ENCODE measurements around the gene ZNF384.
A peak's percentile ranks its signal among the peaks of the same experiment; 100 is the strongest.

The ZNF384 gene

DNA sequence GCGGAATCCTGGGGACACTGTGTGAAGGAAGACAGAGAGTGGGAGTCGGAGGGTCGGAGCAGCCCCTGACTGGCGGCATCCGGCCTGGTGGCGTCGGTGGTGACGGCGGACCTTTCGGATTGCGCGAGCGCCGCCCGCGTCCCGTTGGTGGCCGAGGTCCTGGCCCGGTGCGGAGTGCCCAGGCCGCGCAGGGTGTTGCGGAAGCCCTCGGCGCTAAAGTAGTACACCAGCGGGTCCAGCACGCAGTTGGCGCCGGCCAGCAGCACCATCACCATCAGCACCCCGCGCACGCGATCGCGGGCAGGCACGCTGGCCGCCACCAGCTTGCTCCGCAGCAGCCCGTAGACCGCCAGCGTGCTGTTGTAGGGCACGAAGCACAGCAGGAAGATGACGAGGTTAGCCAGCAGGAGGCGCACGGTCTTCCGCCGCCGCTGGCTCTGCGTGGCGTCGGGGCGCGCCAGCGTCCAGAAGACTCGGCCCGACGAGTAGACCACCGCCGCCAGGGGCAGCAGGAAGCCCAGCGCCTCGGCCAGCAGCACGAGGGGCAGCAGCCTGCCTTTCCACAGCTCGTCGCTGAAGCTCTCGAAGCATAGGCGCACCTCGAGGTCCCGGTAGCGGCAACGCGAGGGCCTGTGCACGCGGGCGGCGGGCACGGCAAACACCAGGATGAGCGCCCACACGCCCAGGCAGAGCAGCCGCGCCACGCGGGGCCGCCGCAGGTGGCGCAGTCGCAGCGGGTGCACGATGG is 68.9 kb downstream of the ZNF384 start:
- peak; percentile 18 for DNase-seq (ENCODE audit: low read depth)

DNA sequence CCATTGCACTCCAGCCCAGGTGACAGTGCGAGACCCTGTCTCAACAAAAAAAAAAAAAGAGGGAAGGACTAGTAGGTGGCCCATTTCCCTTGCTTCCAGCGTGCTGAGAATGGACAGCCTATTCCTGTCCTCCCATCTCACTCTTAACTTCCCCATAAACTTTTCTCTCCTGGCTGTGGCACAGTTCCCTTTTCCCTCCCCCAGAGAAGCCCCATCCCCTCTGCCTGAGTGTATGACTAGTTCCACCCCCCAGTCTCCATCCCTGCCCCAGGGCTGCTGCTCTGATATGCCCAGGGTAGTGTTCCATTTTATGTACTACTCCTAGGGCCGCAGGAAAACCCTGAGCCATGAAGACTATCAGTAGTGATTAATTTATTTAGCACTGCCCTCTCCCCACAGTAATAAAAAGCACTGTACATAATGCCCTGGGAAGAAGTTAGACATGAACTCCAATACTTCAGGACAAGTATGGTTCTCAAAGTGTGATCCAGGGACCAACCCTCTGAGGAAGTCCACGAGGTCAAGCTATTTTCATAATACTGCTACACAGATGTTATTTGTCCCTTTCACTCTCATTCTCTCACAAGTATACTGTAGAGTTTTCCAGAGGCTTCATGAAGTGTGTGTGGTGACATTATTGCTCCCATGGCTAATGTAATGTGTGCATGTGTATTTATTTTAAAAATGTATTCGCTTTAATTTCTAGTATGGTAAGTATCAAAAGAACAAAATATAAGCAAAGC is 70.5 kb downstream of the ZNF384 start:
- DNase-seq (ENCODE audit: low read depth): no peak
